ENCODE measurements around the gene RNF6. TPM values are rescaled to one million over a fixed set of nuclear protein-coding genes. Genes with fewer than 3 reads are reported as not detected.

RNF6 gene
- total RNA-seq, 2 experiments from 2014 or later = 38.2 to 39.4 TPM

- intact Hi-C loops (cut with micrococcal nuclease) = loop anchor here (1.0 to 10.0 kb wide), 6 partner anchors 348 to 1398 kb away; partner anchors contain the start of genes GTF3A, LNX2, NUP58 and POLR1D
- peaks cover 27% of the 10 kb centered on the region for H3K4me1 Mint-ChIP-seq (ENCODE audit: low read depth)
- CTCF ChIA-PET = interaction anchor here (0.6 to 5.6 kb wide), 3 partner anchors 32 to 78 kb away, joined by 3 to 33 read pairs (median 4); no protein-coding TSS in a partner anchor
- peaks cover 2% of the 10 kb centered on the region for H3K27me3 Mint-ChIP-seq (ENCODE audit: low read depth)
- peaks cover 12% of the 10 kb centered on the region for H3K36me3 Mint-ChIP-seq (ENCODE audit: low read depth)
- no peak for DNase-seq
- H3K4me3 Mint-ChIP-seq = peak overlapping the region; percentile 91
- no peaks in the 10 kb centered on the region for H3K9me3 Mint-ChIP-seq
- H3K27ac Mint-ChIP-seq = peak overlapping the region; percentile 100
Measured at GRCh38 chr13:26222520-26223046, 469 bp upstream of the RNF6 start.

GRCh38 chr13:26221399-26221720, 754 bp downstream of the RNF6 start:
- intact Hi-C loops (cut with micrococcal nuclease) = loop anchor here (1.0 to 10.0 kb wide), 7 partner anchors 15 to 1203 kb away; partner anchors contain the start of genes GTF3A, RPL21 and USP12
- no peaks in the 10 kb centered on the region for H3K9me3 Mint-ChIP-seq
- H3K36me3 Mint-ChIP-seq (ENCODE audit: low read depth) = peaks cover 19% of the 10 kb centered on the region
- H3K4me3 Mint-ChIP-seq = peak overlapping the region; percentile 91
- CTCF ChIA-PET = interaction anchor here (1.1 to 5.6 kb wide), 2 partner anchors 20 to 36 kb away, joined by 4 to 33 read pairs; no protein-coding TSS in a partner anchor
- no peak for DNase-seq
- peak overlapping the region; percentile 100 for H3K27ac Mint-ChIP-seq
- peaks cover 2% of the 10 kb centered on the region for H3K27me3 Mint-ChIP-seq (ENCODE audit: low read depth)
- H3K4me1 Mint-ChIP-seq (ENCODE audit: low read depth) = peaks cover 30% of the 10 kb centered on the region

- H3K4me3 Mint-ChIP-seq = peak overlapping the region; percentile 91
- no peaks in the 10 kb centered on the region for H3K9me3 Mint-ChIP-seq
- peaks cover 19% of the 10 kb centered on the region for H3K36me3 Mint-ChIP-seq (ENCODE audit: low read depth)
- CTCF ChIA-PET = interaction anchor here (0.8 to 5.6 kb wide), 2 partner anchors 35 to 276 kb away, joined by 3 to 33 read pairs; no protein-coding TSS in a partner anchor
- peaks cover 30% of the 10 kb centered on the region for H3K4me1 Mint-ChIP-seq (ENCODE audit: low read depth)
- no peak overlapping the region for H3K27ac Mint-ChIP-seq
- no peak for DNase-seq
- intact Hi-C loops (cut with micrococcal nuclease) = loop anchor here (5.0 to 10.0 kb wide), 4 partner anchors 346 to 1204 kb away; partner anchors contain the start of genes GTF3A, RPL21 and USP12
- H3K27me3 Mint-ChIP-seq (ENCODE audit: low read depth) = no peaks in the 10 kb centered on the region
Measured at GRCh38 chr13:26220575-26220974, 1.5 kb downstream of the RNF6 start.

- intact Hi-C loops (cut with micrococcal nuclease) = loop anchor here (5.0 to 10.0 kb wide), 4 partner anchors 345 to 1205 kb away; partner anchors contain the start of genes GTF3A, RPL21 and USP12
- H3K4me3 Mint-ChIP-seq = no peak overlapping the region
- CTCF ChIA-PET = interaction anchor here (5.6 kb wide), 1 partner anchor 34 kb away, joined by 33 read pairs; no protein-coding TSS in a partner anchor
- peaks cover 30% of the 10 kb centered on the region for H3K4me1 Mint-ChIP-seq (ENCODE audit: low read depth)
- H3K9me3 Mint-ChIP-seq = no peaks in the 10 kb centered on the region
- peaks cover 26% of the 10 kb centered on the region for H3K36me3 Mint-ChIP-seq (ENCODE audit: low read depth)
- no peak for DNase-seq
- no peaks in the 10 kb centered on the region for H3K27me3 Mint-ChIP-seq (ENCODE audit: low read depth)
- no peak overlapping the region for H3K27ac Mint-ChIP-seq
Measured at GRCh38 chr13:26219726-26220125, 2.4 kb downstream of the RNF6 start.

- Mint-ChIP-seq H3K4me3 (no peak overlapping the region), H3K36me3 (ENCODE audit: low read depth) (peaks cover 41% of the 10 kb centered on the region), H3K27ac (no peak overlapping the region), H3K4me1 (ENCODE audit: low read depth) (peaks cover 24% of the 10 kb centered on the region), H3K27me3 (ENCODE audit: low read depth) (no peaks in the 10 kb centered on the region), H3K9me3 (no peaks in the 10 kb centered on the region)
- CTCF ChIA-PET = no interaction called here
- intact Hi-C loops (cut with micrococcal nuclease) = no loop called here
- DNase-seq = no peak
Measured at GRCh38 chr13:26216042-26216441, 6.1 kb downstream of the RNF6 start.

GRCh38 chr13:26213982-26214381, 8.1 kb downstream of the RNF6 start:
- intact Hi-C loops (cut with micrococcal nuclease) = no loop called here
- peaks cover 48% of the 10 kb centered on the region for H3K36me3 Mint-ChIP-seq (ENCODE audit: low read depth)
- H3K4me1 Mint-ChIP-seq (ENCODE audit: low read depth) = peaks cover 8% of the 10 kb centered on the region
- no peaks in the 10 kb centered on the region for H3K9me3 Mint-ChIP-seq
- DNase-seq = no peak
- no peaks in the 10 kb centered on the region for H3K27me3 Mint-ChIP-seq (ENCODE audit: low read depth)
- H3K4me3 Mint-ChIP-seq = no peak overlapping the region
- H3K27ac Mint-ChIP-seq = no peak overlapping the region
- CTCF ChIA-PET = no interaction called here

- intact Hi-C loops (cut with micrococcal nuclease) = no loop called here
- DNase-seq = no peak
- Mint-ChIP-seq H3K36me3 (ENCODE audit: low read depth) (peaks cover 52% of the 10 kb centered on the region), H3K4me3 (no peak overlapping the region), H3K9me3 (no peaks in the 10 kb centered on the region), H3K27ac (no peak overlapping the region), H3K4me1 (ENCODE audit: low read depth) (peaks cover 7% of the 10 kb centered on the region), H3K27me3 (ENCODE audit: low read depth) (no peaks in the 10 kb centered on the region)
- CTCF ChIA-PET = interaction anchor here (0.5 kb wide), 1 partner anchor 41 kb away, joined by 3 read pairs; no protein-coding TSS in a partner anchor
Measured at GRCh38 chr13:26213345-26213744, 8.8 kb downstream of the RNF6 start.

GRCh38 chr13:26208287-26208686, 13.8 kb downstream of the RNF6 start:
- peaks cover 36% of the 10 kb centered on the region for H3K36me3 Mint-ChIP-seq (ENCODE audit: low read depth)
- H3K4me3 Mint-ChIP-seq = no peak overlapping the region
- intact Hi-C loops (cut with micrococcal nuclease) = no loop called here

GRCh38 chr13:26202365-26202972, 19.6 kb downstream of the RNF6 start:
- no peak overlapping the region for H3K27ac Mint-ChIP-seq
- H3K27me3 Mint-ChIP-seq (ENCODE audit: low read depth) = no peaks in the 10 kb centered on the region
- no peak for DNase-seq
- no peak overlapping the region for H3K4me3 Mint-ChIP-seq
- intact Hi-C loops (cut with micrococcal nuclease) = no loop called here
- no peaks in the 10 kb centered on the region for H3K4me1 Mint-ChIP-seq (ENCODE audit: low read depth)
- peaks cover 32% of the 10 kb centered on the region for H3K36me3 Mint-ChIP-seq (ENCODE audit: low read depth)
- CTCF ChIA-PET = no interaction called here
- H3K9me3 Mint-ChIP-seq = peaks cover 3% of the 10 kb centered on the region

More at GRCh38 chr13:26208287-26208686, 13.8 kb downstream of the RNF6 start:
- no peak for DNase-seq
- Mint-ChIP-seq H3K27me3 (ENCODE audit: low read depth) (no peaks in the 10 kb centered on the region), H3K4me1 (ENCODE audit: low read depth) (no peaks in the 10 kb centered on the region), H3K27ac (no peak overlapping the region), H3K9me3 (no peaks in the 10 kb centered on the region)
- CTCF ChIA-PET = no interaction called here

- DNase-seq = no peak
- no peak overlapping the region for H3K27ac Mint-ChIP-seq
- H3K27me3 Mint-ChIP-seq (ENCODE audit: low read depth) = no peaks in the 10 kb centered on the region
- H3K4me3 Mint-ChIP-seq = no peak overlapping the region
- intact Hi-C loops (cut with micrococcal nuclease) = no loop called here
- no peaks in the 10 kb centered on the region for H3K4me1 Mint-ChIP-seq (ENCODE audit: low read depth)
- H3K9me3 Mint-ChIP-seq = peaks cover 10% of the 10 kb centered on the region
- CTCF ChIA-PET = interaction anchor here (0.7 kb wide), 1 partner anchor 23 kb away, joined by 3 read pairs; no protein-coding TSS in a partner anchor
- H3K36me3 Mint-ChIP-seq (ENCODE audit: low read depth) = peaks cover 38% of the 10 kb centered on the region
Measured at GRCh38 chr13:26200811-26201210, 21.3 kb downstream of the RNF6 start.

GRCh38 chr13:26198116-26198515, 24.0 kb downstream of the RNF6 start:
- H3K4me3 Mint-ChIP-seq = no peak overlapping the region
- no peak overlapping the region for H3K27ac Mint-ChIP-seq
- peaks cover 24% of the 10 kb centered on the region for H3K9me3 Mint-ChIP-seq
- H3K36me3 Mint-ChIP-seq (ENCODE audit: low read depth) = peaks cover 46% of the 10 kb centered on the region
- DNase-seq = no peak
- H3K4me1 Mint-ChIP-seq (ENCODE audit: low read depth) = no peaks in the 10 kb centered on the region
- CTCF ChIA-PET = no interaction called here
- H3K27me3 Mint-ChIP-seq (ENCODE audit: low read depth) = no peaks in the 10 kb centered on the region
- intact Hi-C loops (cut with micrococcal nuclease) = no loop called here

- Mint-ChIP-seq H3K27ac (no peak overlapping the region), H3K27me3 (ENCODE audit: low read depth) (no peaks in the 10 kb centered on the region), H3K4me3 (no peak overlapping the region), H3K4me1 (ENCODE audit: low read depth) (no peaks in the 10 kb centered on the region), H3K9me3 (peaks cover 24% of the 10 kb centered on the region), H3K36me3 (ENCODE audit: low read depth) (peaks cover 44% of the 10 kb centered on the region)
- CTCF ChIA-PET = interaction anchor here (0.5 kb wide), 1 partner anchor 135 kb away, joined by 3 read pairs; no protein-coding TSS in a partner anchor
- DNase-seq = no peak
- intact Hi-C loops (cut with micrococcal nuclease) = no loop called here
Measured at GRCh38 chr13:26197298-26197697, 24.8 kb downstream of the RNF6 start.

All from activated naive CD4-positive, alpha-beta T cell treated with anti-CD3 and anti-CD28 coated beads for 36 hours (primary cell).